Omental fat pad (tissue), 4 donors: ENCODE results near the gene SLC43A3. TPM values are rescaled to one million over a fixed set of nuclear protein-coding genes. Genes with fewer than 3 reads are reported as not detected.

ENCODE experiments used
- ATAC-seq: fragments of 150-250 bp; one replicate; pipeline ENCODE4 v1.9.1; 2016; ENCODE audit warnings: mild to moderate bottlenecking, moderate library complexity; ENCODE audit not compliant: low FRiP score
- DNase-seq: peaks from one replicate; pipeline ENCODE4 v3.0.0-alpha.2; 2019; ENCODE audit warnings: low spot score
- total RNA-seq, 4 donors: library from RNA; depleted of rRNA; stranded (reverse); fragments of >200 nt; gene quantifications; one replicate each; pipeline ENCODE4 v1.1.0, GENCODE V29; 2016
- TF ChIP-seq, protein P1 (sequence below), 3 donors: fragments of 450-650 bp; IDR thresholded peaks; one replicate each; pipeline ENCODE4 v1.5.1; 2016 to 2017; ENCODE audit warnings: antibody characterized with exemption in 3 of 3, mild to moderate bottlenecking in 3 of 3, moderate library complexity in 2 of 3

Gene SLC43A3
- total RNA-seq, 4 donors from 2014 or later = 73.3 to 152 (median 112) TPM

DNA sequence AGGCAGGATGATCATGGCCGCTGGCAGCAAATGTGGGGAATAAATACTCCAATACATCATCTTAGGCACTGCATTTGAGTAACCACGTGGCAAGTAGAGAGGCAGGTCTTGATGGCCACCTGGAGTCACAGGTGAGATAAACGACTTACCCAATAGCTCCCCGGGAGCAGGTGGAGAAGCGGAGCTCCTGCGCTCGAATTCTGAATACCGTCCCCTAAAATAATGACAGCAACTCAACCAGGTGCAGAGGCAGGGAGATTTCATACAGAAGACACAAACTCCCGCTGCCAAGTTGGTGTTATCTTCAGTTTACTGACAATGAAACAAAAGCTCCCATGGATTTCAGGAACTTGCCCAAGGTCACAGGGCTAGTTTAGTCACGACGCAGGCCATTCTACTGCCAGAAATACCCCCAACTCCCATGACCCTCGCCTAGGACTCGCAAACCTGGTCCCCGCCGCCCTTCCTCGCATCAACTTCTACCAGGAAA is 437 bp downstream of the SLC43A3 start:
- TF ChIP-seq, protein P1, sequence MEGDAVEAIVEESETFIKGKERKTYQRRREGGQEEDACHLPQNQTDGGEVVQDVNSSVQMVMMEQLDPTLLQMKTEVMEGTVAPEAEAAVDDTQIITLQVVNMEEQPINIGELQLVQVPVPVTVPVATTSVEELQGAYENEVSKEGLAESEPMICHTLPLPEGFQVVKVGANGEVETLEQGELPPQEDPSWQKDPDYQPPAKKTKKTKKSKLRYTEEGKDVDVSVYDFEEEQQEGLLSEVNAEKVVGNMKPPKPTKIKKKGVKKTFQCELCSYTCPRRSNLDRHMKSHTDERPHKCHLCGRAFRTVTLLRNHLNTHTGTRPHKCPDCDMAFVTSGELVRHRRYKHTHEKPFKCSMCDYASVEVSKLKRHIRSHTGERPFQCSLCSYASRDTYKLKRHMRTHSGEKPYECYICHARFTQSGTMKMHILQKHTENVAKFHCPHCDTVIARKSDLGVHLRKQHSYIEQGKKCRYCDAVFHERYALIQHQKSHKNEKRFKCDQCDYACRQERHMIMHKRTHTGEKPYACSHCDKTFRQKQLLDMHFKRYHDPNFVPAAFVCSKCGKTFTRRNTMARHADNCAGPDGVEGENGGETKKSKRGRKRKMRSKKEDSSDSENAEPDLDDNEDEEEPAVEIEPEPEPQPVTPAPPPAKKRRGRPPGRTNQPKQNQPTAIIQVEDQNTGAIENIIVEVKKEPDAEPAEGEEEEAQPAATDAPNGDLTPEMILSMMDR (IDR thresholded peaks at IDR 0.05) = no peak
- no peak for DNase-seq
- peak; percentile 0 for ATAC-seq

DNA sequence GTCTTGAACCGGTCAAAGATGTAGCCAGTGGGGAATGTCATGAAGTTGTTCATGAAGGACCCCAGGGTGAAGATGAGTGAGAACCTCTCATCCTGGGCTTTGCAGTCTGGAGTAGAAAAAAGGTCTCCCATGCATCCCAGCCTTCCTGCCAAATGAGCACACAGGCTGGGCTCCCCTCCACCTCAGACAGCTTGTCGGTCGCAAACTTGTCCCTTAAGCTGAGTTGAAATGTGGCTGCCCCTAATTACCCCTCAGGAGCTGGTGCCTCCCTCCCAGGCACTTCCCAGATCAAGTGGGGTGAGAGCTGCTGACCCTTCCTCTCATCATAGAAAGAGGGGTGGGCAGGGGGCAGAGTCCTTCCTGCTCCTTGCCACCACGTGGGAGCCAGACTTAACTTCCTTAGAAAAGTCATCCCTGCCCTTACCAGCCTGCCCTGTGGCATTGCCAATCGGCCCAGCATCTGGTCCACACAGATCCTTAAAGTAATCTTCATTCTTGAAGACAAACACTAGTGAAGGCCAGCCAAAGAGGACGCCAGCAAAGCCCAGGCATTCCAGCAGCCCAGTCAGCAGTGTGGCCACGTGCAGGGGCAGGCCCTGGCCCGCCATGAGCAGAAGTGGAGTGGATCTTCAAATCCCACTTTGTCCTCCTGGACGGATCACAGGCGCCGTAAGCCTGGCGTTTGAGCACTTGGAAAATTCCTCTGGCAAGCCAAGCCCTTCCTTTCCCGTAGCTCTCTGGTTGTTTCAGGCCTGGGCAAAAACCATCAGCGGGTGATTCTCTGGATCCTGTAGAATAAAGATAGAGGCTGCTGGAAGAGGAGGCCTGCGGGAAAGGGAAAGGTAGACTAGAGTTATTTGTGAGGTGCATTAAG is 1.1 kb downstream of the SLC43A3 start:
- ATAC-seq = no peak
- DNase-seq = no peak
- TF ChIP-seq, protein P1 (IDR thresholded peaks at IDR 0.05) = no peak

DNA sequence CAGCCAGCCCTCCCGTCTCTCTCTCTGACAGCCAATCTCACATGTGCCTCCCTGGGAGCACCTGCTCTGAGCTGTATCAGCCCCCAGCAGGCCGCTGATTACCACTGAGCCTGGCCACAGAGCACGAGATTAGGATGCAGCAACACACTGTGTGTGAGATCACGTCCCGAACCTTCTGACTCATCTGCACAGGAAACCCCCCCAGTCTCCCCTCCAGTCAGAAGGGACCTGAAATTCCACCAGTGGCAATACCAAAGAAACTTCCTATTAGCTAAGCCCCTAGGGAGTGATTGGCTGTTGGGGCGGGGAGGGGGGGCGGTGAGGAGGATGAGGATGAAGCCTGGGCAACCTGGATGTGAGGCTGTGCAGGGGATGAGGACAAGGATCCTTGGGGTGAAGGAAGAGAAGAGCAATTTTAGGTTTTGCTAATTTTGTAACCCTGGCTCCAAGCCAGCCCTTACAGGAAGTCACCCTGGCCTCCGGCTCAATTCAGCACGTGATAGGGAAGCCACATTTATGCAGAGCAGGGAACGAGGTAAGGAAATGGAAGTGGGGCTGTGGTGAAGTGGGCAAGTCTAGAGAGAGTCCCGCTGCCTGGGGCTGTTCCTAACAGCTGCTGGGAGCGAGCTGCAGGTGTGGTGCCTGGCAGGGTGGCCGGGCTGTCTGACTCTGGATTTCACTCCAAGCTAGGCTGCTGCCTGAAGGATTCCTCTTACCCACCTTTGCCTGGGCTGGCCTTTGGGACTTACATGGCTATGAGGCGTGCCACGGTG is 1.9 kb downstream of the SLC43A3 start:
- peak; percentile 83 for ATAC-seq
- peak; percentile 75 for DNase-seq
- TF ChIP-seq, protein P1 (IDR thresholded peaks at IDR 0.05) = no peak

DNA sequence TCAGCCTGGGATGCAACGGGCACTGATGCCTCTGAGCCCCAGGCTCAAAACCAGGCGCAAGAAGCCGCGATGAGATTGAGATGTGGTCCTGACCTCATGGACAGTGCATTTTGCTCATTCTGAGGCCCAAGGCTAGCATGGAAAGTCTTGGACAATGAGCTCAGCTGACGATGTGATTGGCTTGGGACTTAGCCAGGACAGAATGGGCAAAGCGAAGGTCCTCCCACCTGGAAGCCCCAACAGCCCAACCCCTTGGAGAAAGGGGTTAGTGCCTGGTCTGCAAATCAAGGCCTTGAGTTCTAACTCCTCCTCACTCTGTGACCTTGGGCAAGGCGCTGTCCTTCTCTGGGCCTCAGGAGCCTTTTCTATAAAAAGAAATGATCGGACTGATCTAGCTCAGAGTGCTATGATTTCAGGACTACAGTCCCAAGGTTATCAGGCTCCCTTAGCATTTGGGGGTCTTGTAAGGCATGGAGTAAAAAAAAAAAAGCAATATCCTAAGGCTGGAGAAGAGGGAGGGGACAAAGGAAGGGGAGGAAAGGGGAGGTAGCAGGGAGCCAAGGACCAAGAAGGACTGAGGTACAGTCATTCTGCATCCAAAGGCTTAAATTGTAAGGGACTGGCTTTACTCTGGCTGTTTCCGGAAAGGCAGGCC is 2.7 kb downstream of the SLC43A3 start:
- ATAC-seq (no peak), DNase-seq (no peak)
- TF ChIP-seq, protein P1 (IDR thresholded peaks at IDR 0.05) = no peak

DNA sequence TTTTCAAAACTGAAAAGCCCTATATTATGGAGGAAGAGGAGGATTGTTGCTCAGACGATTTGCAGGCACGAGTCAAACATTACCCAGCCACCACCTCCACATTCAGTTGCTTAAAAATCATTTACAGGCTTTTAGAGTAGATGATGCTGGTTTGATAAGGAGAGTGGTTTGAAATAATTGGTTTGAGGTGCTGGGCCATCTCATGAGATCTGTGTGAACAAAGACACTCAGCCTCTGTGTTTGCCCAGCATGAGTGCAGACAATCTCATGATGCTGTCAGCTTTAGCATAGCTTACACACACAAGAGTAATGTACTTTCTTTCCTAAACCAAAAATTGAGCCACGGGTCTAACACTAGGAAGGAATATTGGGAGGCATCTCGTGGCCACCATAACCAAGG is 4.3 kb downstream of the SLC43A3 start:
- TF ChIP-seq, protein P1 (IDR thresholded peaks at IDR 0.05) = no peak
- DNase-seq = no peak
- no peak for ATAC-seq

DNA sequence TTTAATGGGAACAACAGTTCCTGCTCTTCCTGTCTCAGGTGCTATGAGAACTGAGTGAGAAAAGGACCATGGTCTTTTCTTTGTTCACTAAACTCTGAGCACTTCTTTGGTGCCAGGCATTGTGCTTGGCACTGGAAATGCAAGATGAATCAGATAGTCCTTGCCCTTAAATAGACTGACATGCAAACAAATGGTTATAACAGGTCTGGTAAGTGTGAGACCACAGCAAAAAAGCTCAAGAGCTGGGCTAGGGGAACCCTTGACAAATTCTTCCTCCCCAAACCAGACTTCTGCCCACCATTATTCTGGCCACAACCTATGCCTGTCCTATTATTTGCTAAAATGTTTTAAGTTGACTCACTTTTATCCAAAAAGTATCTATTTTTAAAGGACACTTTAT is 5.1 kb downstream of the SLC43A3 start:
- ATAC-seq (no peak), DNase-seq (no peak)
- TF ChIP-seq, protein P1 (IDR thresholded peaks at IDR 0.05) = no peak
